22Rv1 (cell line): ENCODE measurements around the gene RCSD1.
"Not testable (repeated sequence)": the region's sequence is repeated elsewhere in the genome, so short reads cannot be mapped to it uniquely, and the experiment has no call there.

Source experiments
- ZFX ChIP-seq: fragments of 450-650 bp; IDR thresholded peaks from 2 replicates; pipeline ENCODE4 v1.6.1; 2017; ENCODE audit warnings: antibody characterized with exemption, borderline replicate concordance
- TF ChIP-seq, protein P1 (sequence below): fragments of 450-650 bp; IDR thresholded peaks from 2 replicates; pipeline ENCODE4 v1.5.1; 2017; ENCODE audit warnings: mild to moderate bottlenecking

DNA sequence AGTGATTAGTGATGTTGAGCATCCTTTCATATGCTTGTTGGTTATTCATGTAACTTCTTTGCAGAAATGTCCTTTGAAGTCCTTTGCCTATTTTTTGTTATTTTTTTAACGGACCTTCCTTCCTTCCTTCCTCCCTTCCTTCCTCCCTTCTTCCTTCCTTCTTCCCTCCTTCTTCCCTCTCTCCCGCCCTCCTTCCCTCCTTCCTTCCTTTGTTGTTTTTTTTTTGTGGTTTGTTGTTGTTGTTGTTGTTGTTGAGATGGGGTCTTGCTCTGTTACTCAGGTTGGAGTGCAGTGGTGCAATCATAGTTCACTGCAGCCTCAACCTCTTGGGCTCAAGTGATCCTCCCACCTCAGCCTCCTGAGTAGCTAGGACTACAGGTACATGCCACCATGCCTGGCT, 16.0 kb upstream of the RCSD1 start:
- TF ChIP-seq, protein P1, sequence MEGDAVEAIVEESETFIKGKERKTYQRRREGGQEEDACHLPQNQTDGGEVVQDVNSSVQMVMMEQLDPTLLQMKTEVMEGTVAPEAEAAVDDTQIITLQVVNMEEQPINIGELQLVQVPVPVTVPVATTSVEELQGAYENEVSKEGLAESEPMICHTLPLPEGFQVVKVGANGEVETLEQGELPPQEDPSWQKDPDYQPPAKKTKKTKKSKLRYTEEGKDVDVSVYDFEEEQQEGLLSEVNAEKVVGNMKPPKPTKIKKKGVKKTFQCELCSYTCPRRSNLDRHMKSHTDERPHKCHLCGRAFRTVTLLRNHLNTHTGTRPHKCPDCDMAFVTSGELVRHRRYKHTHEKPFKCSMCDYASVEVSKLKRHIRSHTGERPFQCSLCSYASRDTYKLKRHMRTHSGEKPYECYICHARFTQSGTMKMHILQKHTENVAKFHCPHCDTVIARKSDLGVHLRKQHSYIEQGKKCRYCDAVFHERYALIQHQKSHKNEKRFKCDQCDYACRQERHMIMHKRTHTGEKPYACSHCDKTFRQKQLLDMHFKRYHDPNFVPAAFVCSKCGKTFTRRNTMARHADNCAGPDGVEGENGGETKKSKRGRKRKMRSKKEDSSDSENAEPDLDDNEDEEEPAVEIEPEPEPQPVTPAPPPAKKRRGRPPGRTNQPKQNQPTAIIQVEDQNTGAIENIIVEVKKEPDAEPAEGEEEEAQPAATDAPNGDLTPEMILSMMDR, result not testable (repeated sequence)
- TF ChIP-seq ZFX, result not testable (repeated sequence)
